WI38 (cell line): Measurements from ENCODE around the gene CKS2.

Experiments used
- H3K4me3 ChIP-seq: 2 replicates; pipeline ENCODE4 v1.5.1; 2011; ENCODE audit warnings: low read depth, mild to moderate bottlenecking, control low read depth, low read length
- TF ChIP-seq, protein P1 (sequence below): IDR thresholded peaks from 2 replicates; pipeline ENCODE4 v1.5.1; 2012; ENCODE audit warnings: low read depth, mild to moderate bottlenecking, control low read depth, low read length

Gene CKS2

DNA sequence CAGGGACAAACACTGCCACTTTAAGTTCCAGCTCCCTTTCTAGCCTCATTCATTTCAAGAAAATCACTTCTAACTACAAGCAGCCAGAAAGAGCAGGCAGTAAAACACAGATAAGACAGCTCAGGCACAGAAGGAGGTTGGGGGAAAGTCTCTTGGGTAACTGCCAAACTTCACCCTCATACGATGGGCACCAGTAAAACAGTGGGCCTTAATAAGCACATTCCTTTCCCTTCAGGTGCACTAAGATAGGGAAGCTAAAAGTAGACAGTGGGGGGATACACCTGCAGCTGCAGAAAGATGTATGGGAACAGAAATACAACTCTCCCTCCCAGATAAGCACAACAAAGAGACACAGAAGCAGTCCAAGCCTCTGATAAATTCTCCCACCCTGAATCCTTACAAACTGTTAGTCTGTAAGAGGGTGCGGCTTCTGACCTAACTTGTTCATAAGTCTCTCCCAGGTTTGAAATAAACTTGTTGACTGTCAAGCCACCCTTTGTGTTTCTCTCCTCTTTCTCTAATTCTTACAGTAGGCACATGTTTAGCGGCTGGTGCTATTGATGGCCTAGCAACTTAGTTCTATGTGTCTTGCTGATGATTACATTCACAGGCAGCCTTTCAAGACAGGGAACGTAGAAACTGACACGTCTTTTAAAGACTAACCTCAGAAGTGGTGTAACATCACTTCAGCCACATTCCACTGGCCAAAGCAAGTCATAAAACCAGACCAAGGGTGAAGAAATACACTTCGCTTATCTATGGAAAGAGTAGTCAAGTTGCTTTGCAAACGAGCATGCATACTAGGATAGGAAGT, 6.8 kb upstream of the CKS2 start:
- TF ChIP-seq, protein P1, sequence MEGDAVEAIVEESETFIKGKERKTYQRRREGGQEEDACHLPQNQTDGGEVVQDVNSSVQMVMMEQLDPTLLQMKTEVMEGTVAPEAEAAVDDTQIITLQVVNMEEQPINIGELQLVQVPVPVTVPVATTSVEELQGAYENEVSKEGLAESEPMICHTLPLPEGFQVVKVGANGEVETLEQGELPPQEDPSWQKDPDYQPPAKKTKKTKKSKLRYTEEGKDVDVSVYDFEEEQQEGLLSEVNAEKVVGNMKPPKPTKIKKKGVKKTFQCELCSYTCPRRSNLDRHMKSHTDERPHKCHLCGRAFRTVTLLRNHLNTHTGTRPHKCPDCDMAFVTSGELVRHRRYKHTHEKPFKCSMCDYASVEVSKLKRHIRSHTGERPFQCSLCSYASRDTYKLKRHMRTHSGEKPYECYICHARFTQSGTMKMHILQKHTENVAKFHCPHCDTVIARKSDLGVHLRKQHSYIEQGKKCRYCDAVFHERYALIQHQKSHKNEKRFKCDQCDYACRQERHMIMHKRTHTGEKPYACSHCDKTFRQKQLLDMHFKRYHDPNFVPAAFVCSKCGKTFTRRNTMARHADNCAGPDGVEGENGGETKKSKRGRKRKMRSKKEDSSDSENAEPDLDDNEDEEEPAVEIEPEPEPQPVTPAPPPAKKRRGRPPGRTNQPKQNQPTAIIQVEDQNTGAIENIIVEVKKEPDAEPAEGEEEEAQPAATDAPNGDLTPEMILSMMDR: no peak

DNA sequence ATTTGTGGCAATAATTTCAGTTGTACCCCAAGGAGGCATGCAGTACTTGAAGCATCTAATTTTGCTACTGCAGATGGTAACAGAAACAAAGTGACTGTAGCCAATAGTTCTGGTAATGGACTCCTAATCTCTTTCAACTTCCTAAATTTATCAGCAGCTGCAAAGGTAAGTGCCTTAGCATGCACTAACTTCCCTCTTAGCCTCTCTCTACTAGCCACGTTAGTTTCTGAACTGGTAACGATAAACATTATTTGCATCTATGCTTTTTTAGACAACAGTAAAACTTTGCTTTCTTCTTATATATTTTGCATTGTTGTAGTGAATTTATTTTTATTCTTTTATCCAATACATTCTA, 6.2 kb upstream of the CKS2 start:
- TF ChIP-seq, protein P1: no peak
- no peak overlapping the region for H3K4me3 ChIP-seq

More for the DNA sequence above, 6.8 kb upstream of the CKS2 start:
- H3K4me3 ChIP-seq: no peak overlapping the region

DNA sequence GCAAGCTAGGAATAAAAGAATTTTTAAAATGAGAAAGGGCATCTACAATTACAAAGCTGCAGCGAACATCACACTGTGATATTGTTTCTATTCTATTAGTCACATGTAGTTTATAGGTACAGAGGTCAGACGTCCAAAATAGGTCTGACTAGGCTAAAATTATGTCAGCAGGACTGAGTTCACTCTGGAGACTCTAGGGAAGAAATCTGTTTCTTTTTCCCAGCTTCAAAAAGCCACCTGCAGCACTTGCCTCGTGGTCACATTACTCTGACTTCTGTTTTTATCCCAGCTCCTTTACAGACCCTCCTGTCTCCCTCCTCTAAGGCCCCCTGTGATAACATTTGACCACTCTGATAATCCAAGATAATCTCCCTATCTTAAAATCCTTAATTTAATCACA, 5.1 kb upstream of the CKS2 start:
- no peak overlapping the region for H3K4me3 ChIP-seq
- TF ChIP-seq, protein P1: no peak

DNA sequence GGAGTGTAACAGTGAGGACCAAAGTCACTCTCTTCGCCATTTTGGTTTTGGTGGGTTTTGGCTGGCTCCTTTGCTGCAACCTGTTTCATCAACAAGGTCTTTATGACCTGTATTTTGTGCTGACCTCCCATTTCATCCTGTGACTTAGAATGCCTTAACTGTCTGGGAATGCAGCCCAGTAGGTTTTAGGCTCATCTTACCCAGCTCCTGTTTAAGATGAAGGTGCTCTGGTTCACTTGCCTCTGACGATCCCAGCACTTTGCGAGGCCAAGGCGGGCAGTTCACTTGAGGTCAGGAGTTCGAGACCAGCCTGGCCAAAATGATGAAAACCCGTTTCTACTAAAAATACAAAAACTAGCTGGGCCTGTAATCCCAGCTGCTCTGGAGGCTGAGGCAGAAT, 1.8 kb upstream of the CKS2 start:
- no peak overlapping the region for H3K4me3 ChIP-seq
- TF ChIP-seq, protein P1: no peak

GRCh38 chr9:89309608-89310474, 1.2 kb upstream of the CKS2 start:
- H3K4me3 ChIP-seq: peak overlapping the region; percentile 76
- TF ChIP-seq, protein P1: no peak

DNA sequence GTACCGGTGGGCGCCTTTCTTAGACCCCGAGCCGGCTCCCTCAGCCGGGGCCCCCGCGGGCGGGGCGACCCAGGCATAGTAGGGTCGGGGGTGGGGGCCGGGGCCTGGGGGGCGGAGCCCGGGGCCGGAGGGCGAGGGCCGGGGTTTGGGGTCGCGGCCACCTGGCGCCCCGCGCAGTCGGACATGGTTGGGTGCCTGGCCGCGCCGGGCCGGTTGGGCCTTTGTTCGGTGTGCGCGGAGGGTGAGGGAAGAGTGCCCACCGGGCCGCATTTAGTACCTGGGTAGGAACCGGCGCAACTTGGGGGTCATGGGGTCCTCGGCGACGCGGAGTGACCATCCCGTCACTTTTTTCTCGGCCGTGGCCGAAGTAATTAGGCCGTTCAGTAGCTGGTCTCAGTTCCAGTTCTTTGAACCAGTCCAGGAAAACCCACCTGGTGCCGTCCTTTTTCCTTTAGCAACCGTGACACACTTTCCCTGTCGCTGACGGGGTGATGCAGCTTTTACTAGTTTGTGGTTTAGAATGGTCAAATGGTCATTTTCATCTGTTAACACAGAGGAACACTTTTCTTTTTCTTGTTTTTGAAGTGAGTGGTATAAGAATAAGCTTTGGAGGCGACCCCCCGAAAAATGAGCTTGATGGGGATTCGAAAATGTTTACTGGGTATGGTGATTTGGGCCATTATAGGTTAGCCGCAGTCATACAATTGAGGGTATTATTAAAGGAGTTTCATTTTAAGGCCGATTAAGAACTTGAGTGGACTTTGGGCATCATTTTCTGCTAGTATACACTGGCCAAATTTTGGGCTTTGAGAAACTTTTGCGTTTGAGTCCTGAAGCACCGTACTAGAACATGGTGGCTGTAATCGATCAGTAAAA, 589 bp downstream of the CKS2 start:
- TF ChIP-seq, protein P1: no peak
- peak overlapping the region; percentile 89 for H3K4me3 ChIP-seq
